Astrocyte (in vitro differentiated cells and primary cell): Measurements from ENCODE around the gene FAM117A.

ENCODE experiments used
- EZH2 ChIP-seq: IDR thresholded peaks from 2 replicates; pipeline ENCODE4 v1.6.1; 2012; ENCODE audit warnings: mild to moderate bottlenecking, low read length, inconsistent platforms; ENCODE audit not compliant: insufficient read depth
- TF ChIP-seq, protein P1 (sequence below): IDR thresholded peaks from 2 replicates; pipeline ENCODE4 v1.5.1; 2011; ENCODE audit warnings: low read depth, mild to moderate bottlenecking, inconsistent platforms, low read length, moderate library complexity; ENCODE audit not compliant: insufficient read depth

- TF ChIP-seq, protein P1, sequence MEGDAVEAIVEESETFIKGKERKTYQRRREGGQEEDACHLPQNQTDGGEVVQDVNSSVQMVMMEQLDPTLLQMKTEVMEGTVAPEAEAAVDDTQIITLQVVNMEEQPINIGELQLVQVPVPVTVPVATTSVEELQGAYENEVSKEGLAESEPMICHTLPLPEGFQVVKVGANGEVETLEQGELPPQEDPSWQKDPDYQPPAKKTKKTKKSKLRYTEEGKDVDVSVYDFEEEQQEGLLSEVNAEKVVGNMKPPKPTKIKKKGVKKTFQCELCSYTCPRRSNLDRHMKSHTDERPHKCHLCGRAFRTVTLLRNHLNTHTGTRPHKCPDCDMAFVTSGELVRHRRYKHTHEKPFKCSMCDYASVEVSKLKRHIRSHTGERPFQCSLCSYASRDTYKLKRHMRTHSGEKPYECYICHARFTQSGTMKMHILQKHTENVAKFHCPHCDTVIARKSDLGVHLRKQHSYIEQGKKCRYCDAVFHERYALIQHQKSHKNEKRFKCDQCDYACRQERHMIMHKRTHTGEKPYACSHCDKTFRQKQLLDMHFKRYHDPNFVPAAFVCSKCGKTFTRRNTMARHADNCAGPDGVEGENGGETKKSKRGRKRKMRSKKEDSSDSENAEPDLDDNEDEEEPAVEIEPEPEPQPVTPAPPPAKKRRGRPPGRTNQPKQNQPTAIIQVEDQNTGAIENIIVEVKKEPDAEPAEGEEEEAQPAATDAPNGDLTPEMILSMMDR = no peak
- TF ChIP-seq EZH2 = no peak
Measured at GRCh38 chr17:49725452-49726130, 38.3 kb downstream of the FAM117A start.
